Measurements from ENCODE around the gene FRMD4B. TPM values are rescaled to one million over a fixed set of nuclear protein-coding genes. Genes with fewer than 3 reads are reported as not detected.
"Not testable (repeated sequence)": the region's sequence is repeated elsewhere in the genome, so short reads cannot be mapped to it uniquely, and the experiment has no call there.

Gene FRMD4B
- total RNA-seq, 3 donors from 2014 or later, result 31.1 to 49.5 (median 35.0) TPM

- H3K9me3 ChIP-seq, result no peaks in the 10 kb centered on the region
- no peaks in the 10 kb centered on the region for H3K27me3 ChIP-seq
- DNase-seq (ENCODE audit: low spot score in 2 of 2), result no peak
- TF ChIP-seq CTCF (IDR thresholded peaks at IDR 0.05) (no peak), POLR2A (IDR thresholded peaks at IDR 0.05) (no peak), POLR2AphosphoS5 (IDR thresholded peaks at IDR 0.05) (no peak)
- intact Hi-C loops (cut with DNase I; ENCODE audit: low total_unique reads), result no loop called here
- no peaks in the 10 kb centered on the region for H3K4me1 ChIP-seq
- no peaks in the 10 kb centered on the region for H3K36me3 ChIP-seq
- no peak overlapping the region for H3K4me3 ChIP-seq
- H3K27ac ChIP-seq, result no peak overlapping the region
These were observed 101.8 kb downstream of the FRMD4B start for GRCh38 chr3:69283913-69284611.

GRCh38 chr3:69283496-69283895, 102.4 kb downstream of the FRMD4B start:
- no peak for DNase-seq (ENCODE audit: low spot score in 2 of 2)
- H3K27me3 ChIP-seq, result no peaks in the 10 kb centered on the region
- H3K4me1 ChIP-seq, result no peaks in the 10 kb centered on the region
- intact Hi-C loops (cut with DNase I; ENCODE audit: low total_unique reads), result no loop called here
- no peaks in the 10 kb centered on the region for H3K9me3 ChIP-seq
- no peak overlapping the region for H3K27ac ChIP-seq
- TF ChIP-seq POLR2AphosphoS5 (IDR thresholded peaks at IDR 0.05), result no peak
- no peak for TF ChIP-seq POLR2A (IDR thresholded peaks at IDR 0.05)
- TF ChIP-seq CTCF (IDR thresholded peaks at IDR 0.05), result no peak
- H3K4me3 ChIP-seq, result no peak overlapping the region
- no peaks in the 10 kb centered on the region for H3K36me3 ChIP-seq

GRCh38 chr3:69282181-69282580, 103.7 kb downstream of the FRMD4B start:
- H3K36me3 ChIP-seq, result no peaks in the 10 kb centered on the region
- intact Hi-C loops (cut with DNase I; ENCODE audit: low total_unique reads), result no loop called here
- H3K4me3 ChIP-seq, result no peak overlapping the region
- H3K27me3 ChIP-seq, result no peaks in the 10 kb centered on the region
- no peaks in the 10 kb centered on the region for H3K9me3 ChIP-seq
- DNase-seq (ENCODE audit: low spot score in 2 of 2), result no peak
- TF ChIP-seq POLR2AphosphoS5 (IDR thresholded peaks at IDR 0.05) (no peak), CTCF (IDR thresholded peaks at IDR 0.05) (no peak), POLR2A (IDR thresholded peaks at IDR 0.05) (no peak)
- no peaks in the 10 kb centered on the region for H3K4me1 ChIP-seq
- no peak overlapping the region for H3K27ac ChIP-seq

- H3K9me3 ChIP-seq; H3K4me3 ChIP-seq; intact Hi-C loops (cut with DNase I; ENCODE audit: low total_unique reads); H3K36me3 ChIP-seq; DNase-seq (ENCODE audit: low spot score in 2 of 2); H3K4me1 ChIP-seq; H3K27me3 ChIP-seq; H3K27ac ChIP-seq: not testable (repeated sequence)
These were observed 108.5 kb downstream of the FRMD4B start for GRCh38 chr3:69277403-69277802.

GRCh38 chr3:69276884-69277283, 109.0 kb downstream of the FRMD4B start:
- Histone ChIP-seq H3K36me3 (no peaks in the 10 kb centered on the region), H3K9me3 (no peaks in the 10 kb centered on the region), H3K4me1 (no peaks in the 10 kb centered on the region), H3K4me3 (no peak overlapping the region), H3K27me3 (no peaks in the 10 kb centered on the region), H3K27ac (no peak overlapping the region)
- no peak for DNase-seq (ENCODE audit: low spot score in 2 of 2)
- TF ChIP-seq POLR2AphosphoS5 (IDR thresholded peaks at IDR 0.05) (no peak), CTCF (IDR thresholded peaks at IDR 0.05) (no peak), POLR2A (IDR thresholded peaks at IDR 0.05) (no peak)
- intact Hi-C loops (cut with DNase I; ENCODE audit: low total_unique reads), result no loop called here

GRCh38 chr3:69276191-69276590, 109.7 kb downstream of the FRMD4B start:
- H3K27me3 ChIP-seq; H3K4me1 ChIP-seq; H3K36me3 ChIP-seq; H3K27ac ChIP-seq; H3K4me3 ChIP-seq; DNase-seq (ENCODE audit: low spot score in 2 of 2); intact Hi-C loops (cut with DNase I; ENCODE audit: low total_unique reads); H3K9me3 ChIP-seq: not testable (repeated sequence)
